Activated CD4-positive, alpha-beta T cell treated with anti-CD3 and anti-CD28 coated beads, Interleukin-2, Interleukin-6, amounts not matched to agents 100 ng/mL and 50 ng/mL, durations not matched to agents 16 hours and 8 hours (primary cell): ENCODE data around the gene CAPN8.
"Not testable (repeated sequence)": the region's sequence is repeated elsewhere in the genome, so short reads cannot be mapped to it uniquely, and the experiment has no call there.

ENCODE experiments used
- DNase-seq: peaks from one replicate; pipeline ENCODE4 v3.0.0-alpha.2; 2020

CAPN8 gene

GRCh38 chr1:223521150-223521549 lies 144.4 kb downstream of the CAPN8 start:
- no peak for DNase-seq

GRCh38 chr1:223520200-223520599 lies 145.3 kb downstream of the CAPN8 start:
- no peak for DNase-seq

GRCh38 chr1:223519116-223519515 lies 146.4 kb downstream of the CAPN8 start:
- no peak for DNase-seq

- DNase-seq: not testable (repeated sequence)
Observed at GRCh38 chr1:223518553-223518952, 146.9 kb downstream of the CAPN8 start.

- no peak for DNase-seq
Observed at GRCh38 chr1:223515926-223516325, 149.6 kb downstream of the CAPN8 start.

GRCh38 chr1:223515421-223515820 lies 150.1 kb downstream of the CAPN8 start:
- peak; percentile 54 for DNase-seq

- no peak for DNase-seq
Observed at GRCh38 chr1:223514644-223515043, 150.9 kb downstream of the CAPN8 start.

GRCh38 chr1:223513309-223513708 lies 152.2 kb downstream of the CAPN8 start:
- DNase-seq: no peak

GRCh38 chr1:223512057-223512456 lies 153.4 kb downstream of the CAPN8 start:
- DNase-seq: no peak

GRCh38 chr1:223508796-223509195 lies 156.7 kb downstream of the CAPN8 start:
- DNase-seq: no peak

- DNase-seq: no peak
Observed at GRCh38 chr1:223504741-223505140, 160.8 kb downstream of the CAPN8 start.

- DNase-seq: no peak
Observed at GRCh38 chr1:223503348-223503747, 162.2 kb downstream of the CAPN8 start.

GRCh38 chr1:223500560-223501425 lies 164.7 kb downstream of the CAPN8 start:
- DNase-seq: no peak

GRCh38 chr1:223496883-223497282 lies 168.6 kb downstream of the CAPN8 start:
- DNase-seq: no peak

- DNase-seq: no peak
Observed at GRCh38 chr1:223494926-223495645, 170.4 kb downstream of the CAPN8 start.

GRCh38 chr1:223492044-223492443 lies 173.5 kb downstream of the CAPN8 start:
- no peak for DNase-seq
